Kidney tubule cell (primary cell): ENCODE data around the gene COX11.

Experiments
- DNase-seq: peaks from one replicate; pipeline ENCODE4 v3.0.0-alpha.2; 2018; ENCODE audit warnings: low spot score

The COX11 gene

DNA sequence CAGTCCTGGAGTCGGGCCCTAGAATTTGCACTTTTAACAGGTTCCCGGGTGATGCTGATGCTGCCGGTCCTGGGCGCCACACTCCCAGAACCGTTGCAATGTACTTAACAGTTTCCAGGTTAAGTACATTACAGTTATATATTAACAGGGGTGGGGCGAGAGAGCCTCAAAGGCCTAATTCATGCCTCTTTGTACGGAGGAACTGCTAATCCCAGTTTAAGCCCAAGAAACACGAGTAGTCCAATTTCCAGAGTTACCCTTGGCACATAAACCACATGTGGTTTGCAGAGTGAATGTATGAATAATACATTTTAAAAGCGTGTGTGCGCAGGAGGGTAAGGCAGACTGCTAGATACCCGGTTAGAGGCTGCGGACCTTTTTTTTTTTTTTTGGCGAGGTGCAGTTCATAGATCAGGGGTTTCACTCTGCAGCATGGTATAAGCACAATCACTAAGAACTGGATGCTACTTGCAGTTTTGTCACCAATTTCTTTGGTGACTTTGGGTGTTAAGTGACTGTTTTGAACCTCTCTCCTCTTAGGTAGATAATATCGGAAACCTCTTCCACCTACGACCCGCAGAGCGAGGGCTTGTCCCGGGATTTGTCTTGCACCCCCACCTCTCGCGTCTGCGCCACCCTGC lies 713 bp downstream of the COX11 start:
- peak; percentile 65 for DNase-seq

DNA sequence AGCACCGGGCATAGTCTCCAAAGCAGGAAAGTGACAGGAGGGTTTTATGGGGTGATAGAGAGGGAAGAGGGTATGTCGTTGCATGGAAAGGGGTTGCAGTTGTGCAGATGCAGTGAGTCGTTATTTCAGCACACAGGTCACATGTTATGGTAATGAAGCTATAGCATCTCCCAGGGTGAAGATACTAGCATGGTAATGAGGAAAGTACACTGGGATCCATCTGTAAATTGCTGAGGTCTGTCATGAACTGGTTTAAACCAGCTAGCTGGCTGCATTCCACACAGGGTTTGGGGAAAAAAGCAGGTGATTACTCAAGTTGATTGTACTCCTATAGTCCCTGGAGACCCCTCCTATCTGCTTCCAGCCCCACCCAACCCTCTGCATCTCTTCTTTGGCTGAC lies 11.7 kb downstream of the COX11 start:
- DNase-seq, result no peak

- DNase-seq, result no peak
These were observed 17.2 kb downstream of the COX11 start for GRCh38 chr17:54951286-54951685.

- DNase-seq, result no peak
These were observed 18.3 kb downstream of the COX11 start for GRCh38 chr17:54950116-54950515.

GRCh38 chr17:54948380-54948779 lies 20.1 kb downstream of the COX11 start:
- DNase-seq, result peak; percentile 99

GRCh38 chr17:54947396-54947795 lies 21.1 kb downstream of the COX11 start:
- DNase-seq, result no peak

GRCh38 chr17:54945671-54946070 lies 22.8 kb downstream of the COX11 start:
- no peak for DNase-seq

DNA sequence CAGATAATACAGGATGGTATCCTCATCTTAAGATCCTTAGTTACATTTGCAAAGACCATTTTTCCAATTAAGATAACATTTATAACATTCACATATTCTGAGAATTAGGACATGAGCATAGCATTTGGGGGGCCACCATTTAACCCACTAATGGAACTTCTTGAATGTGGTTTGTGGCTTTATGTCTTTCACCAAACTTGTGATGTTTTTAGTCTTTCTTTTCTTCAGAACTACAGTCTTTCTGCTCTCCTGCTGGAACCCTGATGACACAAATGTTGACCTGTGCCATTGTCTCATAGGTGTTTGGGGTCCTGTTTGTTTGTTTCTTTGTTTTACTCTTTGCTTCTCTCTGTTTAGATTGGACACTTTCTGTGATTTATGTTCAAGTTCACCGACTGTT lies 23.2 kb downstream of the COX11 start:
- DNase-seq, result no peak

DNA sequence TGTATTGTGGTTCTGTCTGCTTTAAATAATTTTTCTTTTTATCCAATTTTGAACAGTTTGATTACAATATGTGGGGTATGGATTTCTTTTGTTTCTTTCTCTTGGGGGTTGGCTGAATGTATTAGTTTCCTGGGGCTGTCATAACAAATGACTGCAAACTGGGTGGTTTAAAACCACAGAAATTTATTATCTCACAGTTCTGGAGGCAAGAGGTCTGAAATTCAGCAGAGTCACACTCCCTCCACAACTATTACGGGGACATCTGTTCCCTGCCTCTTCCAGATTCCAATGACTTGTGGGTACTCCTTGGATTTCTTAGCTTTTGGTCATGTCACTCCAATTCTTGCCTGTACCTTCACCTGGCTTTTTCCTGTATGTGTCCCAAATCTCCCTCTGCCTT lies 23.7 kb downstream of the COX11 start:
- peak; percentile 44 for DNase-seq

- DNase-seq, result no peak
These were observed 27.2 kb downstream of the COX11 start for GRCh38 chr17:54941285-54941684.

DNA sequence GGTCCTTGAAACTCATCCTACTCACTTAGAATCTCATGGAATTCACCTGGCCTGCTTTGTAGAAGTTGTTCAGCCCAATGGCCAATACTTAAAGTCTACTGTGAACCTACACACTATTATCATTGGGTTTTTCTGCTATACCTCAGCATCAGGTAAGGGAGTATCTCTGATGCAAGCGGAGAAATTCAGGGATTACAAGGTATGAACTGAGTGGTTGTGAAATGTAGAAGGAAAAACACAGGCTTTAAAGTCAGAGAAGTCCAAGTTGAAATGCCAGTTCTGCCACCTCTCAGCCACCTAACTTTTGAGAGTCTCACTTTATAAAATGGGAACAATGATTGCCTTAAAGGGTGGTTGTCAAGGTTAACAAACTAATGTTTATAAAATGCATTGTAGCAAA lies 31.0 kb downstream of the COX11 start:
- DNase-seq, result no peak

- DNase-seq, result no peak
These were observed 31.4 kb downstream of the COX11 start for GRCh38 chr17:54937018-54937417.

DNA sequence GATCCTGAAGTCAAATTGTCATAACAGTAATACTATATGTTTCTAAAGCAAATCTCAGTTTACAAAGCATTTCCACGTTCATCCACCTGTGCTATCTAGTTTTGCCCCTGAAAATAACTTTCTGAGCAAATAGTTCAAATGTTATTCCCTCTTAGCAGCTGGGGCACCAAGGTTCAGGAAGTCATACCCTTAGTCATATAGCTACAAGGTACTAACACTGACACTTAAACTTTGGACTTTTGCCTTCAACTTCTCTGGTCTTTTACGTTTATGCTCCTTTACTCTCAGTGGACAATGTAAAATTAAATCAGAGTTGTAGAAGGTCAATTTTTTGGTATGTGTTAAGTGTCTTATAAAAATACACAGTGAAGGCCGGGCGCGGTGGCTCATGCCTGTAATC lies 33.0 kb downstream of the COX11 start:
- no peak for DNase-seq

- DNase-seq, result no peak
These were observed 34.5 kb downstream of the COX11 start for GRCh38 chr17:54933921-54934320.

DNA sequence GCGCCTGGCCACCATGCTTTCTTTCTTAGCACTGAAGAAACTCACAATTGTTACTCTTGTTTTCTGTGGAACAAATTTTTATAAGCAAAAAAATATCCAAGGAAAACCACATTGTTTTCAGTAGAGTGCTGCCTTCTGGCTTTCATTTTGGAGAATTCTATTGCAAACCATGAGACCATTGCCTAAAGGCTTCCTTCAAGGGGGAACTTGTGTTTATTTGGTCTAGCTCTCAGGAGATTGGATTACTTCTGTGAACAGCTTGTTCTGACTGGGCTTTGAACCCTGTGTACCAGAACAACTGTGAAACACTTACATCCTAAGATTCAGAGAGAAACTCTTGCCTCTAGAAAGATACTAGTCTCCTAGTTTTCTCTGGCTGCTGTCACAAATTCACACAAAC lies 35.7 kb downstream of the COX11 start:
- no peak for DNase-seq

DNA sequence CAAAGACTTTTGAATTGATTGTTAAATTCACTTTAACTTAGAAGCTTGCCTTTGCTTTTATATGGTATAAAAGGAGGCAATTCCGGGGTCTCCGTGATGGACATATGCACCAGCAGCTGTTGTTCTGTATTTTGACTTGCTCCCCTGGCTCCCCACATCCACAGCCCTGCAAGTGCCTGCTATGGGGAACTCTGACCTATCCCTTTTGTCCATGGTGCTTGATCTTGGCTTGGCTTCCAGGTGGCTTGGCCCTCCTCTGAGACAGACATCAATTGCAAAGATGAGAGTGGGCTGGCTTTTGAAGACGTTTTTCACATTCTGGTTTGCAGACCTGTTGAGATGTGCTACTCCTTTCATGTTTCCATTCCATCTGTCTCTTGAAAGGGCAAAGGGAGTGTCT lies 40.9 kb downstream of the COX11 start:
- DNase-seq, result no peak

GRCh38 chr17:54924405-54924804 lies 44.0 kb downstream of the COX11 start:
- no peak for DNase-seq

- DNase-seq, result no peak
These were observed 47.6 kb downstream of the COX11 start for GRCh38 chr17:54920819-54921218.

- DNase-seq, result no peak
These were observed 49.0 kb downstream of the COX11 start for GRCh38 chr17:54919425-54919824.

DNA sequence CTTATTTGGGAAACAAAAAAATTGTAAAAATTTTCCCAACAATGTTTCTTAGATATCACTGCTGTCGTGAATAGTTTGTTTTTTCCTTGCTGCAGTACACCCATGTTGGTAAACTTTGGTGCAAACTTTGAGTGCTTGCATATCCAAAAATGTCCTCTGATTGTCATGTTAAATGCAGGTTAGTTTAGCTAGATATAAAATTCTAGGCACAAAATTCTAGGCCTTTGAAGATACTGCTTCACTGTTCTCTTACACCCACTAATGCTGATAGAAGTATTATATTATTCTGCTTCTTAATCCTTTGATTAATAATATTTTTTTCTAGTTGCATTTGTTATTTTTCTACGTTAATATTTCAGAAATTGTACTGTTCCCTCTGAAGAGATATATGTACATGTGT lies 51.7 kb downstream of the COX11 start:
- DNase-seq, result no peak
